ENCODE data around the gene WRNIP1. TPM values are rescaled to one million over a fixed set of nuclear protein-coding genes. Genes with fewer than 3 reads are reported as not detected.
A peak's percentile ranks its signal among the peaks of the same experiment; 100 is the strongest.

Gene WRNIP1
- total RNA-seq, 1 donor from 2014 or later: 25.3 TPM

DNA sequence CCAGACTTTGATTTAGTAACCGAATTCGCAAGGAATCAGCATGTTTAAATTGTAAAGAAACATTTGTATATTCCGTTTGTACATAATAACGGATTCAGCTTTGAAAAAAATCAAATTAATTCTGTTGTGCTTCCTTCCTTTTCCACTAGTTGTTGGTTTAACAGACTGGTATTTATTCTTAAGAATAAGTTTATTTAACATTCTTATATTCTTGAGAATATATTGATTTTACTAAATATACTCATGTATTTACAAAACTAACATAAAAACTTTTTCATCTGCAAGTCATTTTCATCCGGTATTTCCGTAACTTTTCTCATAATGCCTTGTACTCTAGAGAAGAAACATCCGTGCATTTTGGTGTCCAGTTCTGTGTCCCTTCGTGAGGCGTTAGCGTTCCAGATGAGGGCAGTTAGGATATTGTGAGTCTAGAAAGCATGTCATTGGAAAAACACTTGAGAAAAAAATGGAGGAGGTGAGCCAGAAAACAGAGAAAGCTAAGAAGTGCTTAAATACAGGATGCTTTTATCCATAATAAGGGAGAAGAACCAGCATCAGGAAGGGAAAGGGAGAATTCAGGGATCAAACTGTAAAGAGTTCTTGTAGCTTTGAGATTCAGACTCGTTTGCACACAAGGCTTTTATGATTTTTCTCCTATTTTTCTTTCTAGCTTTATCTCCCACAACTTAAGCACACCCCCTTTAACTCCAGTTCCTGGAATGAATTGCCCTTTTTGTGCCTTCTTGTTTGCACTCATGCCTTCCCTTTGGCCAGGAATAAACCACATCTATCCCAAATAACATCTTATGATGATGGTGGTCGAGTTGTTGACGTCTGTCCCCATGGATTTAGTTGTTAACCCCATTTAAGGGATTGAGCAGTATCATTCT is 1.8 kb downstream of the WRNIP1 start:
- no peak overlapping the region for H3K27ac ChIP-seq
- H3K4me3 ChIP-seq: peak overlapping the region; percentile 83
- peak overlapping the region; percentile 95 for H3K4me2 ChIP-seq
- H2AFZ ChIP-seq (replicated peaks): no peak overlapping the region
- peaks cover 61% of the 10 kb centered on the region for H3K79me2 ChIP-seq (ENCODE audit: low read depth)
- peaks cover 45% of the 10 kb centered on the region for H3K4me1 ChIP-seq
- peaks cover 42% of the 10 kb centered on the region for H3K4me1 Mint-ChIP-seq
- DNase-seq (ENCODE audit: low spot score): no peak
- peaks cover 12% of the 10 kb centered on the region for H3F3A ChIP-seq (ENCODE audit: low read depth)
- H3K9ac ChIP-seq: peak overlapping the region; percentile 28
- peak overlapping the region; percentile 97 for H3K4me3 Mint-ChIP-seq
- H3K9me3 Mint-ChIP-seq: no peaks in the 10 kb centered on the region
- peaks cover 54% of the 10 kb centered on the region for H4K20me1 ChIP-seq (ENCODE audit: low read depth)
- H3K27me3 ChIP-seq: peaks cover 9% of the 10 kb centered on the region
- H3K27ac Mint-ChIP-seq: peak overlapping the region; percentile 93
- peaks cover 15% of the 10 kb centered on the region for H3K36me3 Mint-ChIP-seq
- H3K9me3 ChIP-seq (ENCODE audit: low read depth): no peaks in the 10 kb centered on the region
- no peak for TF ChIP-seq EZH2 (IDR thresholded peaks at IDR 0.05)
- no peak for TF ChIP-seq EZH2phosphoT487 (IDR thresholded peaks at IDR 0.05)
- TF ChIP-seq, protein P1, sequence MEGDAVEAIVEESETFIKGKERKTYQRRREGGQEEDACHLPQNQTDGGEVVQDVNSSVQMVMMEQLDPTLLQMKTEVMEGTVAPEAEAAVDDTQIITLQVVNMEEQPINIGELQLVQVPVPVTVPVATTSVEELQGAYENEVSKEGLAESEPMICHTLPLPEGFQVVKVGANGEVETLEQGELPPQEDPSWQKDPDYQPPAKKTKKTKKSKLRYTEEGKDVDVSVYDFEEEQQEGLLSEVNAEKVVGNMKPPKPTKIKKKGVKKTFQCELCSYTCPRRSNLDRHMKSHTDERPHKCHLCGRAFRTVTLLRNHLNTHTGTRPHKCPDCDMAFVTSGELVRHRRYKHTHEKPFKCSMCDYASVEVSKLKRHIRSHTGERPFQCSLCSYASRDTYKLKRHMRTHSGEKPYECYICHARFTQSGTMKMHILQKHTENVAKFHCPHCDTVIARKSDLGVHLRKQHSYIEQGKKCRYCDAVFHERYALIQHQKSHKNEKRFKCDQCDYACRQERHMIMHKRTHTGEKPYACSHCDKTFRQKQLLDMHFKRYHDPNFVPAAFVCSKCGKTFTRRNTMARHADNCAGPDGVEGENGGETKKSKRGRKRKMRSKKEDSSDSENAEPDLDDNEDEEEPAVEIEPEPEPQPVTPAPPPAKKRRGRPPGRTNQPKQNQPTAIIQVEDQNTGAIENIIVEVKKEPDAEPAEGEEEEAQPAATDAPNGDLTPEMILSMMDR (IDR thresholded peaks at IDR 0.05): no peak
- H3K36me3 ChIP-seq: no peaks in the 10 kb centered on the region
- H3K27me3 Mint-ChIP-seq (ENCODE audit: insufficient read depth, low read depth): peaks cover 4% of the 10 kb centered on the region

DNA sequence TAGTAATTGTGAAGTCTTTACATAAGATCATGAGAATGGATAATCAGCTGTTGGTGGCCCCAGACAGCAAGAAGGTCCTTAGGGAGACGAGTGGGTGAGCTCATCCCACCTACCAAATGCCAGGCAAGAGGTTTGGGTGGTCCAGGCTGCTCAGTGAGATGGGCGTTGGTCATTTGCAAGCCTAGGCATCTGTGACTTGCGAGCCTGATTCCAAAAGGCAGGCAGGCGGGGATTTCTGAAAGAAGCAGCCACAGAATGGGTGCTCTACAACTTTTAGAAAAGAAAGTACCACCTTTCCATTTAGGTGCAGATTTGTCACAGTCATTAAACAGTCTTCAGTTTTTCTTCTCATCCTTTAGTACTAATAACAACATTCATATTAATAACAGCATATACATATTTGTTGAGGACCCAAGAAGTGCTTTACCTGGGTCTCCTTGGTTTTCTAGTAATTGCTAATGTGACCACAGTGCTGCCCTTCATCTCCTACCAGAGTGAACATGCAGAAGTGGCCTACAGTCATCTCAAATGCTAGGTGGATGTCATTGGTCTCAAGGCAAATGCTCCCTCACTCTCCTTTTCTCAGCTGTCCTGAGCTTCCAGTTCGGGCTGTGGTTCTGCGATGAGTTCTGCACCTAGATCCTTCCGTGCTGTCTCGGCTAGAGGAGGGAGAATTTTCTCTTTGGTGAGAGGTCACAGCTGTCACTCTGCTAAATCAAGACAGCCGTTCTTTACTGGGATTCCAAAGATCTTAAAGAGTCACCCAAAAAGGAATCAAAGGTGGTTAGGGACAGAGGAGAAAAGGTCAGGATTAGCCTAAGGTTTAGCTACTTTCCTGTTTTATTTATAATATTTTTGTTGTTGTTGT is 2.7 kb downstream of the WRNIP1 start:
- Histone ChIP-seq H3K27ac (no peak overlapping the region), H3K79me2 (ENCODE audit: low read depth) (peaks cover 68% of the 10 kb centered on the region), H3F3A (ENCODE audit: low read depth) (peaks cover 12% of the 10 kb centered on the region), H2AFZ (replicated peaks) (no peak overlapping the region), H3K36me3 (no peaks in the 10 kb centered on the region), H3K4me2 (peak overlapping the region; percentile 95), H3K4me1 (peaks cover 45% of the 10 kb centered on the region), H4K20me1 (ENCODE audit: low read depth) (peaks cover 58% of the 10 kb centered on the region), H3K9me3 (ENCODE audit: low read depth) (no peaks in the 10 kb centered on the region), H3K27me3 (peaks cover 9% of the 10 kb centered on the region), H3K9ac (no peak overlapping the region), H3K4me3 (peak overlapping the region; percentile 83)
- TF ChIP-seq, protein P1 (IDR thresholded peaks at IDR 0.05): no peak
- TF ChIP-seq EZH2phosphoT487 (IDR thresholded peaks at IDR 0.05): no peak
- no peak for TF ChIP-seq EZH2 (IDR thresholded peaks at IDR 0.05)
- no peaks in the 10 kb centered on the region for H3K9me3 Mint-ChIP-seq
- no peak overlapping the region for H3K27ac Mint-ChIP-seq
- H3K36me3 Mint-ChIP-seq: peaks cover 21% of the 10 kb centered on the region
- no peak for DNase-seq (ENCODE audit: low spot score)
- H3K27me3 Mint-ChIP-seq (ENCODE audit: insufficient read depth, low read depth): peaks cover 4% of the 10 kb centered on the region
- H3K4me1 Mint-ChIP-seq: peaks cover 42% of the 10 kb centered on the region
- peak overlapping the region; percentile 97 for H3K4me3 Mint-ChIP-seq

DNA sequence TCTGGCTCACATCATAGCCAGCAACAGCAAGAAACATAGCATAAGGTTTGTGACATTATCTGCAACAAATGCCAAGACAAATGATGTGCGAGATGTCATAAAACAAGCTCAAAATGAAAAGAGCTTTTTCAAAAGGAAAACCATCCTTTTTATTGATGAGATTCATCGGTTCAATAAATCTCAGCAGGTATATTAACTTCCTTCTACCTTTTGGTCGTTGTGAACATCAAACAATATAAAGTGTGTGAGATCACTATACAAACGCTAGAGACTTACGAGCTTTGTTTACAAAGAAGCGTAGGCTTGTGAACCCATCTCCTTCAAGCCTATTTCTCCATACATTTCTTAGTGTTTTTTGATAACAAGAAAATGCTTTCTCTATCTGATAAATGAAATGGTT is 3.5 kb downstream of the WRNIP1 start:
- Mint-ChIP-seq H3K36me3 (peaks cover 26% of the 10 kb centered on the region), H3K27me3 (ENCODE audit: insufficient read depth, low read depth) (peaks cover 4% of the 10 kb centered on the region), H3K4me3 (peak overlapping the region; percentile 79), H3K27ac (no peak overlapping the region), H3K9me3 (no peaks in the 10 kb centered on the region), H3K4me1 (peaks cover 42% of the 10 kb centered on the region)
- peaks cover 73% of the 10 kb centered on the region for H3K79me2 ChIP-seq (ENCODE audit: low read depth)
- H3K9me3 ChIP-seq (ENCODE audit: low read depth): no peaks in the 10 kb centered on the region
- peaks cover 9% of the 10 kb centered on the region for H3K27me3 ChIP-seq
- H4K20me1 ChIP-seq (ENCODE audit: low read depth): peaks cover 59% of the 10 kb centered on the region
- no peak for DNase-seq (ENCODE audit: low spot score)
- no peak for TF ChIP-seq EZH2phosphoT487 (IDR thresholded peaks at IDR 0.05)
- TF ChIP-seq, protein P1 (IDR thresholded peaks at IDR 0.05): no peak
- no peak for TF ChIP-seq EZH2 (IDR thresholded peaks at IDR 0.05)
- H3K4me2 ChIP-seq: peak overlapping the region; percentile 95
- peaks cover 12% of the 10 kb centered on the region for H3F3A ChIP-seq (ENCODE audit: low read depth)
- no peaks in the 10 kb centered on the region for H3K36me3 ChIP-seq
- no peak overlapping the region for H3K4me3 ChIP-seq
- H3K27ac ChIP-seq: no peak overlapping the region
- H2AFZ ChIP-seq (replicated peaks): no peak overlapping the region
- H3K9ac ChIP-seq: no peak overlapping the region
- peaks cover 45% of the 10 kb centered on the region for H3K4me1 ChIP-seq

Data from neural progenitor cell (in vitro differentiated cells).